B cell (primary cell): ENCODE data around the gene ADAMTS14. TPM values are rescaled to one million over a fixed set of nuclear protein-coding genes. Genes with fewer than 3 reads are reported as not detected.

ENCODE experiments used
- ATAC-seq: fragments of 200-7000 bp; cut with Tn5 transposase; one replicate; pipeline ENCODE4 v1.10.0; 2021; ENCODE audit warnings: low read depth, mild to moderate bottlenecking, moderate number of reproducible peaks, moderate library complexity
- CTCF ChIA-PET: fragments of 350-600 bp; sonication (Branson Sonifier 250); formaldehyde crosslinking; loops from one replicate; lab custom pipeline; 2021; ENCODE audit warnings: antibody characterized with exemption, inconsistent platforms; lab: Charles Lee
- POLR2A ChIA-PET: fragments of 350-600 bp; sonication (Branson Sonifier 250); formaldehyde crosslinking; loops from one replicate; lab custom pipeline; 2021; ENCODE audit warnings: antibody characterized with exemption; lab: Charles Lee
- DNase-seq: peaks from one replicate; pipeline ENCODE4 v3.0.0; 2013
- H2AFZ ChIP-seq: 2 replicates; pipeline ENCODE4 v1.6.1; 2012; ENCODE audit warnings: mild to moderate bottlenecking, low read depth, low read length; ENCODE audit not compliant: insufficient read depth, poor library complexity, severe bottlenecking
- H3K27ac ChIP-seq, 2 donors: 1 replicate in 1 of 2; 2 replicates in 1 of 2; pipeline ENCODE4 v1.5.1; 2012 to 2013; ENCODE audit warnings: low read length in 2 of 2, mild to moderate bottlenecking in 2 of 2, moderate library complexity in 1 of 2
- H3K27me3 ChIP-seq, 4 experiments: fragments of 200-600 bp in 1 of 4; sonication (generic) in 1 of 4; replicated peaks in 1 of 4; 1 replicate in 2 of 4; 2 replicates in 2 of 4; pipeline versions ENCODE4 v1.6.1 to v1.7.0; 2013 to 2016; ENCODE audit warnings: low read length in 3 of 4, mild to moderate bottlenecking in 2 of 4, mixed read lengths in 1 of 4, moderate library complexity in 1 of 4; ENCODE audit not compliant: insufficient read depth in 4 of 4, control insufficient read depth in 3 of 4; ENCODE audit errors: control extremely low read depth in 1 of 4
- H3K36me3 ChIP-seq, 2 experiments: replicated peaks in 1 of 2; 1 replicate in 1 of 2; 2 replicates in 1 of 2; pipeline versions ENCODE4 v1.6.1 to v1.7.1; 2013; ENCODE audit warnings: low read length in 1 of 2; ENCODE audit not compliant: insufficient read depth in 2 of 2, control insufficient read depth in 1 of 2; ENCODE audit errors: control extremely low read depth in 1 of 2, extremely low read depth in 1 of 2
- H3K4me1 ChIP-seq, 2 donors: fragments of 200-600 bp in 1 of 2; sonication (generic) in 1 of 2; 1 replicate in 1 of 2; 2 replicates in 1 of 2; pipeline versions ENCODE4 v1.5.1 to v1.6.1; 2013 to 2017; ENCODE audit warnings: low read length in 2 of 2; ENCODE audit not compliant: control insufficient read depth in 2 of 2, insufficient read depth in 2 of 2
- H3K4me2 ChIP-seq: replicated peaks from 2 replicates; pipeline ENCODE3; 2012; ENCODE audit warnings: mild to moderate bottlenecking, low read depth, low read length; ENCODE audit not compliant: poor library complexity, severe bottlenecking
- H3K4me3 ChIP-seq, 5 experiments: fragments of 200-600 bp in 1 of 5; sonication (generic) in 1 of 5; 1 replicate in 3 of 5; 2 replicates in 2 of 5; pipeline versions ENCODE4 v1.5.1 to v1.7.0; 2011 to 2016; ENCODE audit warnings: low read length in 4 of 5, mild to moderate bottlenecking in 4 of 5, low read depth in 2 of 5, control low read depth in 1 of 5, moderate library complexity in 1 of 5; ENCODE audit not compliant: insufficient read depth in 1 of 5; ENCODE audit errors: control extremely low read depth in 1 of 5, extremely low read depth in 1 of 5
- H3K79me2 ChIP-seq: fragments of 200-600 bp; sonication (generic); one replicate; pipeline ENCODE4 v1.6.0; 2016; ENCODE audit warnings: low read length; ENCODE audit not compliant: control insufficient read depth, insufficient read depth
- H3K9ac ChIP-seq: fragments of 200-600 bp; sonication (generic); 2 replicates; pipeline ENCODE4 v1.6.1; 2017; ENCODE audit warnings: mild to moderate bottlenecking, low read length, moderate library complexity
- H3K9me3 ChIP-seq, 3 donors: one replicate each; pipeline versions ENCODE4 v1.6.1 to v1.7.1; 2013; ENCODE audit warnings: low read length in 2 of 3; ENCODE audit not compliant: control insufficient read depth in 2 of 3, insufficient read depth in 1 of 3; ENCODE audit errors: control extremely low read depth in 1 of 3
- H4K20me1 ChIP-seq: 2 replicates; pipeline ENCODE4 v1.6.0; 2012; ENCODE audit warnings: mild to moderate bottlenecking, low read length; ENCODE audit not compliant: insufficient read depth, control insufficient read depth, poor library complexity, severe bottlenecking
- H3K27ac Mint-ChIP-seq: one replicate; pipeline ENCODE4 v1.8.0; 2021; ENCODE audit warnings: mixed read lengths
- H3K27me3 Mint-ChIP-seq: one replicate; pipeline ENCODE4 v1.8.0; 2021; ENCODE audit warnings: mixed read lengths
- H3K4me1 Mint-ChIP-seq: one replicate; pipeline ENCODE4 v1.8.0; 2021; ENCODE audit warnings: mixed read lengths
- H3K4me3 Mint-ChIP-seq: one replicate; pipeline ENCODE4 v1.8.0; 2021; ENCODE audit warnings: mixed read lengths
- H3K9me3 Mint-ChIP-seq: one replicate; pipeline ENCODE4 v1.8.0; 2022; ENCODE audit warnings: mixed read lengths; ENCODE audit not compliant: insufficient read depth
- EZH2 ChIP-seq: IDR thresholded peaks from 2 replicates; pipeline ENCODE4 v1.6.1; 2012; ENCODE audit warnings: borderline replicate concordance, low read depth, mild to moderate bottlenecking, moderate library complexity, low read length; ENCODE audit not compliant: insufficient read depth, poor library complexity, severe bottlenecking
- WGBS: methylation state at CpG from one replicate; pipeline ENCODE4 v1.1.5; 2013; ENCODE audit warnings: missing lambda C conversion rate; ENCODE audit not compliant: insufficient coverage; 5-methylcytosine and 5-hydroxymethylcytosine counted together
- intact Hi-C: fragments of 100-400 bp; cut with micrococcal nuclease; formaldehyde crosslinking; loops from one replicate; pipeline ENCODE4 v1.10.0; 2022
- polyA plus RNA-seq: library from polyadenylated mRNA; depleted of rRNA; stranded (reverse); fragments of >200 nt; gene quantifications from 2 replicates; pipeline ENCODE4 v1.2.3, GENCODE V29; 2012
- total RNA-seq, 2 donors: library from RNA; stranded (reverse); fragments of 120-200 nt in 1 of 2; gene quantifications; 1 replicate in 1 of 2; 2 replicates in 1 of 2; pipeline versions ENCODE4 v1.2.3 to v1.2.4, GENCODE V29; 2013 to 2022
- TF ChIP-seq, protein P1 (sequence below): fragments of 200-600 bp; IDR thresholded peaks from one replicate; pipeline ENCODE4 v1.8.0; 2022; ENCODE audit warnings: antibody characterized with exemption, mild to moderate bottlenecking

ADAMTS14 gene
- total and polyA plus RNA-seq, 2 donors (not counting 1 experiment from before 2014, with no cell fraction given) = not detected

DNA sequence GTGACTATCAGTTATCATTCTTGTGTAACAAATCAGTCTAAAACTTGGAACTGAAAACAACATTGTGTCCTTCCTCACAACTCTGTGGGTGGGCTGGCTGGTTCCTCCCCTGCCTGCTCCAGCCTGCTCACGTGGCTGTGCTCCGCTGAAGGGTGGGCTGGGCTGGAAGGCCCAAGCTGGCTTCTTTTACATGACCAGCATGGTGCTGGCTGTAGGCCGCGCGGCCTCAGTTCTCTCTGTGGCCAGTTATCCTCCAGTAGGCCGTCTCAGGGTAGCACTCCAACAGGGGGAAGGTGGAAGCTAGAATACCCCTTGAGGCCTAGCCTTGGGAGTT is 11.3 kb downstream of the ADAMTS14 start:
- H3K27me3 ChIP-seq = no peaks in the 10 kb centered on the region
- no peak overlapping the region for H2AFZ ChIP-seq
- no peak overlapping the region for H3K27ac ChIP-seq
- no peaks in the 10 kb centered on the region for H3K79me2 ChIP-seq
- TF ChIP-seq, protein P1, sequence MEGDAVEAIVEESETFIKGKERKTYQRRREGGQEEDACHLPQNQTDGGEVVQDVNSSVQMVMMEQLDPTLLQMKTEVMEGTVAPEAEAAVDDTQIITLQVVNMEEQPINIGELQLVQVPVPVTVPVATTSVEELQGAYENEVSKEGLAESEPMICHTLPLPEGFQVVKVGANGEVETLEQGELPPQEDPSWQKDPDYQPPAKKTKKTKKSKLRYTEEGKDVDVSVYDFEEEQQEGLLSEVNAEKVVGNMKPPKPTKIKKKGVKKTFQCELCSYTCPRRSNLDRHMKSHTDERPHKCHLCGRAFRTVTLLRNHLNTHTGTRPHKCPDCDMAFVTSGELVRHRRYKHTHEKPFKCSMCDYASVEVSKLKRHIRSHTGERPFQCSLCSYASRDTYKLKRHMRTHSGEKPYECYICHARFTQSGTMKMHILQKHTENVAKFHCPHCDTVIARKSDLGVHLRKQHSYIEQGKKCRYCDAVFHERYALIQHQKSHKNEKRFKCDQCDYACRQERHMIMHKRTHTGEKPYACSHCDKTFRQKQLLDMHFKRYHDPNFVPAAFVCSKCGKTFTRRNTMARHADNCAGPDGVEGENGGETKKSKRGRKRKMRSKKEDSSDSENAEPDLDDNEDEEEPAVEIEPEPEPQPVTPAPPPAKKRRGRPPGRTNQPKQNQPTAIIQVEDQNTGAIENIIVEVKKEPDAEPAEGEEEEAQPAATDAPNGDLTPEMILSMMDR = no peak
- TF ChIP-seq EZH2 = no peak
- 82% methylated on average over 6 of the region's 6 CpGs for WGBS
- peaks cover 0 to 9% of the 10 kb centered on the region in 2 donors for H3K4me1 ChIP-seq
- no peak overlapping the region for H3K9ac ChIP-seq
- ChIA-PET POLR2A (no interaction called here), CTCF (interaction anchor here (0.6 kb wide), 1 partner anchor 1214 kb away, joined by 3 read pairs; no protein-coding TSS in a partner anchor)
- intact Hi-C loops = no loop called here
- no peaks in the 10 kb centered on the region for H3K36me3 ChIP-seq
- Mint-ChIP-seq H3K9me3 (no peaks in the 10 kb centered on the region), H3K27me3 (no peaks in the 10 kb centered on the region), H3K27ac (no peak overlapping the region), H3K4me3 (no peak overlapping the region), H3K4me1 (peaks cover 8% of the 10 kb centered on the region)
- no peaks in the 10 kb centered on the region for H4K20me1 ChIP-seq
- H3K9me3 ChIP-seq = no peaks in the 10 kb centered on the region
- DNase-seq (no peak), ATAC-seq (no peak)
- H3K4me2 ChIP-seq = no peak overlapping the region
- H3K4me3 ChIP-seq = no peak overlapping the region

DNA sequence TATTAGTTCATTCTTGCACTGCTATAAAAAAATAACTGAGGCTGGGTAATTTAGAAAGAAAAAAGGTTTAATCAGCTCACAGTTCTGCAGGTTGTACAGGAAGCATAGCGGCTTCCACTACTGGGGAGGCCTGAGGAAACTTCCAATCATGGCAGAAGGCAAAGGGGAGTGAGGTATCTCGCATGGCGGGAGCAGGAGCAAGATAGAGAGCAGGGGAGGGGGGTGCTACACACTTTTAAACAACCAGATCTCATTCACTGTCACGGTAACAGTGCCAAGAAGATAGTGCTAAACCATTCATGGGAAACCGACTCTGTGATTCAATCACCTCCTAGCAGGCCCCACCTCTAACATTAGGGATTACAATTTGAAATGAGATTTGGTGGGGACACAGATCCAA is 11.6 kb downstream of the ADAMTS14 start:
- Mint-ChIP-seq H3K4me3 (no peak overlapping the region), H3K4me1 (peaks cover 8% of the 10 kb centered on the region), H3K9me3 (no peaks in the 10 kb centered on the region), H3K27me3 (no peaks in the 10 kb centered on the region), H3K27ac (no peak overlapping the region)
- TF ChIP-seq EZH2 = no peak
- TF ChIP-seq, protein P1 = no peak
- CTCF ChIA-PET = interaction anchor here (0.6 kb wide), 1 partner anchor 1214 kb away, joined by 3 read pairs; no protein-coding TSS in a partner anchor
- Histone ChIP-seq H3K27me3 (no peaks in the 10 kb centered on the region), H3K9me3 (no peaks in the 10 kb centered on the region), H3K9ac (no peak overlapping the region), H3K27ac (no peak overlapping the region), H3K4me2 (no peak overlapping the region), H2AFZ (no peak overlapping the region), H4K20me1 (no peaks in the 10 kb centered on the region), H3K79me2 (no peaks in the 10 kb centered on the region), H3K4me3 (no peak overlapping the region), H3K4me1 (peaks cover 0 to 9% of the 10 kb centered on the region in 2 donors), H3K36me3 (no peaks in the 10 kb centered on the region)
- intact Hi-C loops = no loop called here
- no peak for DNase-seq
- ATAC-seq = no peak
- 100% methylated on average over 1 of the region's 5 CpGs for WGBS
- POLR2A ChIA-PET = no interaction called here
